ENCODE results near the gene KCNG4. TPM values are rescaled to one million over a fixed set of nuclear protein-coding genes. Genes with fewer than 3 reads are reported as not detected.

KCNG4 gene
- total and polyA plus RNA-seq, 2 experiments from 2014 or later = 0.07 TPM; not detected in 1

DNA sequence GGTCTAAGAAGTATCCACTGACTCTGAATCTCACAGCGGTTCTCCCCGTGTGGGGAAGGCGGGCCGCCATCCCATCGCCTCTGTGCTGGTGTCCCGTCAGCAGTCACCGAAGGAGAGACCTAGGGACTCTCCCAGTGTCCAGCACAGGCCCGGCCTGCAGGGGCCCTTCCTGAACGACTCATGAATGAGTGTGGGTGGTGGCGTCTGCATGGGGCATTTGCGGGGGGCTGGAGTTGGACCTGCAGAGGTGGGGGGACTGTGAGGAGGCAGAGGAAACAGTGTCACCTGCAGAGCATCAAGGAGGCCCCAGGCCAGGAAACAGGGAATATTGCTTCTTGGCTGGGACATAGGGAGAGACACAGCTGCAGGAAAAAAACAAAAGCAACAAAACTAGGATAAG is 10.3 kb downstream of the KCNG4 start:
- H3K27ac ChIP-seq (ENCODE audit: low read depth) = no peak overlapping the region
- TF ChIP-seq, protein P1, sequence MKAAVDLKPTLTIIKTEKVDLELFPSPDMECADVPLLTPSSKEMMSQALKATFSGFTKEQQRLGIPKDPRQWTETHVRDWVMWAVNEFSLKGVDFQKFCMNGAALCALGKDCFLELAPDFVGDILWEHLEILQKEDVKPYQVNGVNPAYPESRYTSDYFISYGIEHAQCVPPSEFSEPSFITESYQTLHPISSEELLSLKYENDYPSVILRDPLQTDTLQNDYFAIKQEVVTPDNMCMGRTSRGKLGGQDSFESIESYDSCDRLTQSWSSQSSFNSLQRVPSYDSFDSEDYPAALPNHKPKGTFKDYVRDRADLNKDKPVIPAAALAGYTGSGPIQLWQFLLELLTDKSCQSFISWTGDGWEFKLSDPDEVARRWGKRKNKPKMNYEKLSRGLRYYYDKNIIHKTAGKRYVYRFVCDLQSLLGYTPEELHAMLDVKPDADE (IDR thresholded peaks at IDR 0.05) = no peak
- TF ChIP-seq STAT1 (IDR thresholded peaks at IDR 0.05; ENCODE audit: unreplicated experiment) (no peak), NANOG (IDR thresholded peaks at IDR 0.05; ENCODE audit: borderline replicate concordance) (no peak), CREB1 (CRISPR knock-in tag; IDR thresholded peaks at IDR 0.05; ENCODE audit: low read depth) (no peak), EZH2phosphoT487 (IDR thresholded peaks at IDR 0.05; ENCODE audit: unreplicated experiment) (no peak), ZNF331 (CRISPR knock-in tag; IDR thresholded peaks at IDR 0.05; ENCODE audit: low read depth) (no peak), EZH2 (IDR thresholded peaks at IDR 0.05; ENCODE audit: low read depth, unreplicated experiment) (no peak), JUNB (IDR thresholded peaks at IDR 0.05; ENCODE audit: unreplicated experiment) (no peak), ZNF114 (CRISPR knock-in tag; IDR thresholded peaks at IDR 0.05) (no peak), POLR2AphosphoS5 (IDR thresholded peaks at IDR 0.05; ENCODE audit: low read depth) (no peak)
- TF ChIP-seq, protein P2, sequence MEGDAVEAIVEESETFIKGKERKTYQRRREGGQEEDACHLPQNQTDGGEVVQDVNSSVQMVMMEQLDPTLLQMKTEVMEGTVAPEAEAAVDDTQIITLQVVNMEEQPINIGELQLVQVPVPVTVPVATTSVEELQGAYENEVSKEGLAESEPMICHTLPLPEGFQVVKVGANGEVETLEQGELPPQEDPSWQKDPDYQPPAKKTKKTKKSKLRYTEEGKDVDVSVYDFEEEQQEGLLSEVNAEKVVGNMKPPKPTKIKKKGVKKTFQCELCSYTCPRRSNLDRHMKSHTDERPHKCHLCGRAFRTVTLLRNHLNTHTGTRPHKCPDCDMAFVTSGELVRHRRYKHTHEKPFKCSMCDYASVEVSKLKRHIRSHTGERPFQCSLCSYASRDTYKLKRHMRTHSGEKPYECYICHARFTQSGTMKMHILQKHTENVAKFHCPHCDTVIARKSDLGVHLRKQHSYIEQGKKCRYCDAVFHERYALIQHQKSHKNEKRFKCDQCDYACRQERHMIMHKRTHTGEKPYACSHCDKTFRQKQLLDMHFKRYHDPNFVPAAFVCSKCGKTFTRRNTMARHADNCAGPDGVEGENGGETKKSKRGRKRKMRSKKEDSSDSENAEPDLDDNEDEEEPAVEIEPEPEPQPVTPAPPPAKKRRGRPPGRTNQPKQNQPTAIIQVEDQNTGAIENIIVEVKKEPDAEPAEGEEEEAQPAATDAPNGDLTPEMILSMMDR (conservative IDR thresholded peaks at IDR 0.05; ENCODE audit: low read depth in 2 of 2) = no peak
- TF ChIP-seq, protein P3, sequence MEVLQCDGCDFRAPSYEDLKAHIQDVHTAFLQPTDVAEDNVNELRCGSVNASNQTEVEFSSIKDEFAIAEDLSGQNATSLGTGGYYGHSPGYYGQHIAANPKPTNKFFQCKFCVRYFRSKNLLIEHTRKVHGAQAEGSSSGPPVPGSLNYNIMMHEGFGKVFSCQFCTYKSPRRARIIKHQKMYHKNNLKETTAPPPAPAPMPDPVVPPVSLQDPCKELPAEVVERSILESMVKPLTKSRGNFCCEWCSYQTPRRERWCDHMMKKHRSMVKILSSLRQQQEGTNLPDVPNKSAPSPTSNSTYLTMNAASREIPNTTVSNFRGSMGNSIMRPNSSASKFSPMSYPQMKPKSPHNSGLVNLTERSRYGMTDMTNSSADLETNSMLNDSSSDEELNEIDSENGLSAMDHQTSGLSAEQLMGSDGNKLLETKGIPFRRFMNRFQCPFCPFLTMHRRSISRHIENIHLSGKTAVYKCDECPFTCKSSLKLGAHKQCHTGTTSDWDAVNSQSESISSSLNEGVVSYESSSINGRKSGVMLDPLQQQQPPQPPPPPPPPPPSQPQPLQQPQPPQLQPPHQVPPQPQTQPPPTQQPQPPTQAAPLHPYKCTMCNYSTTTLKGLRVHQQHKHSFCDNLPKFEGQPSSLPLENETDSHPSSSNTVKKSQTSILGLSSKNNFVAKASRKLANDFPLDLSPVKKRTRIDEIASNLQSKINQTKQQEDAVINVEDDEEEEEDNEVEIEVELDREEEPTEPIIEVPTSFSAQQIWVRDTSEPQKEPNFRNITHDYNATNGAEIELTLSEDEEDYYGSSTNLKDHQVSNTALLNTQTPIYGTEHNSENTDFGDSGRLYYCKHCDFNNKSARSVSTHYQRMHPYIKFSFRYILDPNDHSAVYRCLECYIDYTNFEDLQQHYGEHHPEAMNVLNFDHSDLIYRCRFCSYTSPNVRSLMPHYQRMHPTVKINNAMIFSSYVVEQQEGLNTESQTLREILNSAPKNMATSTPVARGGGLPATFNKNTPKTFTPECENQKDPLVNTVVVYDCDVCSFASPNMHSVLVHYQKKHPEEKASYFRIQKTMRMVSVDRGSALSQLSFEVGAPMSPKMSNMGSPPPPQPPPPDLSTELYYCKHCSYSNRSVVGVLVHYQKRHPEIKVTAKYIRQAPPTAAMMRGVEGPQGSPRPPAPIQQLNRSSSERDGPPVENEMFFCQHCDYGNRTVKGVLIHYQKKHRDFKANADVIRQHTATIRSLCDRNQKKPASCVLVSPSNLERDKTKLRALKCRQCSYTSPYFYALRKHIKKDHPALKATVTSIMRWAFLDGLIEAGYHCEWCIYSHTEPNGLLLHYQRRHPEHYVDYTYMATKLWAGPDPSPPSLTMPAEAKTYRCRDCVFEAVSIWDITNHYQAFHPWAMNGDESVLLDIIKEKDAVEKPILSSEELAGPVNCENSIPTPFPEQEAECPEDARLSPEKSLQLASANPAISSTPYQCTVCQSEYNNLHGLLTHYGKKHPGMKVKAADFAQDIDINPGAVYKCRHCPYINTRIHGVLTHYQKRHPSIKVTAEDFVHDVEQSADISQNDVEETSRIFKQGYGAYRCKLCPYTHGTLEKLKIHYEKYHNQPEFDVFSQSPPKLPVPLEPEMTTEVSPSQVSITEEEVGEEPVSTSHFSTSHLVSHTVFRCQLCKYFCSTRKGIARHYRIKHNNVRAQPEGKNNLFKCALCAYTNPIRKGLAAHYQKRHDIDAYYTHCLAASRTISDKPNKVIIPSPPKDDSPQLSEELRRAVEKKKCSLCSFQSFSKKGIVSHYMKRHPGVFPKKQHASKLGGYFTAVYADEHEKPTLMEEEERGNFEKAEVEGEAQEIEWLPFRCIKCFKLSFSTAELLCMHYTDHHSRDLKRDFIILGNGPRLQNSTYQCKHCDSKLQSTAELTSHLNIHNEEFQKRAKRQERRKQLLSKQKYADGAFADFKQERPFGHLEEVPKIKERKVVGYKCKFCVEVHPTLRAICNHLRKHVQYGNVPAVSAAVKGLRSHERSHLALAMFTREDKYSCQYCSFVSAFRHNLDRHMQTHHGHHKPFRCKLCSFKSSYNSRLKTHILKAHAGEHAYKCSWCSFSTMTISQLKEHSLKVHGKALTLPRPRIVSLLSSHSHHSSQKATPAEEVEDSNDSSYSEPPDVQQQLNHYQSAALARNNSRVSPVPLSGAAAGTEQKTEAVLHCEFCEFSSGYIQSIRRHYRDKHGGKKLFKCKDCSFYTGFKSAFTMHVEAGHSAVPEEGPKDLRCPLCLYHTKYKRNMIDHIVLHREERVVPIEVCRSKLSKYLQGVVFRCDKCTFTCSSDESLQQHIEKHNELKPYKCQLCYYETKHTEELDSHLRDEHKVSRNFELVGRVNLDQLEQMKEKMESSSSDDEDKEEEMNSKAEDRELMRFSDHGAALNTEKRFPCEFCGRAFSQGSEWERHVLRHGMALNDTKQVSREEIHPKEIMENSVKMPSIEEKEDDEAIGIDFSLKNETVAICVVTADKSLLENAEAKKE (CRISPR knock-in tag; IDR thresholded peaks at IDR 0.05) = no peak
- TF ChIP-seq, protein P4, sequence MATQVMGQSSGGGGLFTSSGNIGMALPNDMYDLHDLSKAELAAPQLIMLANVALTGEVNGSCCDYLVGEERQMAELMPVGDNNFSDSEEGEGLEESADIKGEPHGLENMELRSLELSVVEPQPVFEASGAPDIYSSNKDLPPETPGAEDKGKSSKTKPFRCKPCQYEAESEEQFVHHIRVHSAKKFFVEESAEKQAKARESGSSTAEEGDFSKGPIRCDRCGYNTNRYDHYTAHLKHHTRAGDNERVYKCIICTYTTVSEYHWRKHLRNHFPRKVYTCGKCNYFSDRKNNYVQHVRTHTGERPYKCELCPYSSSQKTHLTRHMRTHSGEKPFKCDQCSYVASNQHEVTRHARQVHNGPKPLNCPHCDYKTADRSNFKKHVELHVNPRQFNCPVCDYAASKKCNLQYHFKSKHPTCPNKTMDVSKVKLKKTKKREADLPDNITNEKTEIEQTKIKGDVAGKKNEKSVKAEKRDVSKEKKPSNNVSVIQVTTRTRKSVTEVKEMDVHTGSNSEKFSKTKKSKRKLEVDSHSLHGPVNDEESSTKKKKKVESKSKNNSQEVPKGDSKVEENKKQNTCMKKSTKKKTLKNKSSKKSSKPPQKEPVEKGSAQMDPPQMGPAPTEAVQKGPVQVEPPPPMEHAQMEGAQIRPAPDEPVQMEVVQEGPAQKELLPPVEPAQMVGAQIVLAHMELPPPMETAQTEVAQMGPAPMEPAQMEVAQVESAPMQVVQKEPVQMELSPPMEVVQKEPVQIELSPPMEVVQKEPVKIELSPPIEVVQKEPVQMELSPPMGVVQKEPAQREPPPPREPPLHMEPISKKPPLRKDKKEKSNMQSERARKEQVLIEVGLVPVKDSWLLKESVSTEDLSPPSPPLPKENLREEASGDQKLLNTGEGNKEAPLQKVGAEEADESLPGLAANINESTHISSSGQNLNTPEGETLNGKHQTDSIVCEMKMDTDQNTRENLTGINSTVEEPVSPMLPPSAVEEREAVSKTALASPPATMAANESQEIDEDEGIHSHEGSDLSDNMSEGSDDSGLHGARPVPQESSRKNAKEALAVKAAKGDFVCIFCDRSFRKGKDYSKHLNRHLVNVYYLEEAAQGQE (IDR thresholded peaks at IDR 0.05; ENCODE audit: unreplicated experiment) = no peak

More for the DNA sequence above, 10.3 kb downstream of the KCNG4 start:
- peaks cover 10% of the 10 kb centered on the region for H3K27me3 Mint-ChIP-seq (ENCODE audit: insufficient read depth, low read depth, poor library complexity)
- H3K4me1 ChIP-seq (ENCODE audit: insufficient read depth) = peaks cover 4% of the 10 kb centered on the region
- no peak for ATAC-seq
- H3K79me2 ChIP-seq (replicated peaks; ENCODE audit: insufficient read depth) = no peaks in the 10 kb centered on the region
- no peaks in the 10 kb centered on the region for H3K9me3 Mint-ChIP-seq
- H3K4me3 ChIP-seq = no peak overlapping the region
- H3F3A ChIP-seq (replicated peaks; ENCODE audit: low read depth) = no peaks in the 10 kb centered on the region
- no peaks in the 10 kb centered on the region for H4K20me1 ChIP-seq (replicated peaks; ENCODE audit: insufficient read depth)
- no peaks in the 10 kb centered on the region for H3K27me3 ChIP-seq (ENCODE audit: insufficient read depth)
- peaks cover 2% of the 10 kb centered on the region; the same call in 1 of the 3 replicates for H3K36me3 Mint-ChIP-seq (ENCODE audit: low read depth)
- no peaks in the 10 kb centered on the region for H3K36me3 ChIP-seq (ENCODE audit: insufficient read depth)
- H3K4me1 Mint-ChIP-seq = peaks cover 13% of the 10 kb centered on the region
- no peak overlapping the region for H3K4me2 ChIP-seq
- no peak overlapping the region for H3K27ac Mint-ChIP-seq
- H3K4me3 Mint-ChIP-seq = no peak overlapping the region
- peak overlapping the region; percentile 66; the same call in 1 of the 2 replicates for H2AFZ ChIP-seq
- no peak for DNase-seq (ENCODE audit: low spot score)
- no peaks in the 10 kb centered on the region for H3K9me2 ChIP-seq (ENCODE audit: insufficient read depth)

Data from GM23338 (cell line).